NCI-H2029 (cell line): Measurements from ENCODE around the gene AEBP1.

Experiments used
- DNase-seq: peaks from one replicate; lab custom pipeline; 2025; lab: John Stamatoyannopoulos, UW

Gene AEBP1

GRCh38 chr7:44066494-44067063, 37.6 kb upstream of the AEBP1 start:
- no peak for DNase-seq

- no peak for DNase-seq
Observed at GRCh38 chr7:44067064-44067951, 36.8 kb upstream of the AEBP1 start.

DNA sequence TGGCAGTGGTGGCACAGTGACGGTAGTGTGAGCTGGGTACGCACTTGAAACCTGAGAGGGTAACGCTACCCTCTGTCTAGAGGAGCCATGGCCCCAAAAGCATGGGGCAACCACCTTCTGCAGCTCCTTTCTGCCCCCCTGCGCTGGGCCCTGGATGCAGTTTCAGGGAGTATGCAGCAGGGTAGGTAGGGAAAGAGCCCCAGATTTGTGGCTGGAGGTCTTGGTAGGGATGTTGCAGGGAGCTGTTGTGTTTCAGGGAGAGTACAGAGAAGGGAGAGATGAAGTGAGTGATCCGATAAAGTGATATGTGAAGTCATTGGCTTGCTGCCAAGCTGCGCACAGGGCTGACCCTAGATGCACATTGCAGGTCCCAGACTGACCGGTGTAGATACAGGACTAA, 36.1 kb upstream of the AEBP1 start:
- peak; percentile 32 for DNase-seq

- DNase-seq = no peak
Observed at GRCh38 chr7:44071726-44072363, 32.3 kb upstream of the AEBP1 start.

DNA sequence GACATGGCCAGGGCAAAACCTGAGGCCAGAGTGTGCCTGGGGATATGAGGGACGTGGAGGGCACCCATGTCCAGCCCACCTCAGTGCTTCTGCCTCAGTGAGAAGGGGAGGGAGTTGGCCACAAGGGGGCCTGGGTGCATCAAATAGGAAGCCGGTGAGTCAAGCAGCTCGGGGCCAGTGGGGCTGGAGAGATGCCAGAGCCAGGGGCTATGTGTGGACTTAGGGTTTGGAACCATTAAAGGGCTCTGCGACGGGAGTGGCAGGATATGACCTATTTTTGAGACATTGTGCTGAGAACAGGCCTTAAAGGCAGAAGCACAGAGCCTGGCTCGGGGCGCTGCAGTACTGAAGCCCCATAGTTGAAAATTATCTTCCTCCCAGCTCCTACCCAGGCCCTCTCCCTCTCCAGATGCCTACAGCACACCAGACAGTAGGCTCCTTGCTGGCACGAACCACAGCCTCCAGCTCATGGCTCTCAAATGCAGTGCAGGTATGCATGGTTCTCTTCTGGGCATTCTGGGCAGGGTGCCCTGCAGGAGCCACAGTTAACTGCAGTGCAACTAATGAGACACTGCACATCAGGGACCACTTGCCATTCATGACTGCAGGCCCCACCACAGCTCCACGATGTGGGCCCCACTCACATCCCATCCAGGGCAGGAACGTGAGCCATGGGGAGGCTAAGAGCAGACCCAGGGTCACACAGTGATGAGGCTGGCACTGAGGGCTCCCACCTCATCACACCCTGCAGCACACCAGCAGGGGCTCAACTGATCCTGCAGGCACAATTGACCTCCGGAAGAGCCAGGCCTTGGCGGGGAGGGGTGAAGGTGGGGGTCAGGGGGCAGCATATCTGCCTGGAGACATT, 31.5 kb upstream of the AEBP1 start:
- peak; percentile 48 for DNase-seq

DNA sequence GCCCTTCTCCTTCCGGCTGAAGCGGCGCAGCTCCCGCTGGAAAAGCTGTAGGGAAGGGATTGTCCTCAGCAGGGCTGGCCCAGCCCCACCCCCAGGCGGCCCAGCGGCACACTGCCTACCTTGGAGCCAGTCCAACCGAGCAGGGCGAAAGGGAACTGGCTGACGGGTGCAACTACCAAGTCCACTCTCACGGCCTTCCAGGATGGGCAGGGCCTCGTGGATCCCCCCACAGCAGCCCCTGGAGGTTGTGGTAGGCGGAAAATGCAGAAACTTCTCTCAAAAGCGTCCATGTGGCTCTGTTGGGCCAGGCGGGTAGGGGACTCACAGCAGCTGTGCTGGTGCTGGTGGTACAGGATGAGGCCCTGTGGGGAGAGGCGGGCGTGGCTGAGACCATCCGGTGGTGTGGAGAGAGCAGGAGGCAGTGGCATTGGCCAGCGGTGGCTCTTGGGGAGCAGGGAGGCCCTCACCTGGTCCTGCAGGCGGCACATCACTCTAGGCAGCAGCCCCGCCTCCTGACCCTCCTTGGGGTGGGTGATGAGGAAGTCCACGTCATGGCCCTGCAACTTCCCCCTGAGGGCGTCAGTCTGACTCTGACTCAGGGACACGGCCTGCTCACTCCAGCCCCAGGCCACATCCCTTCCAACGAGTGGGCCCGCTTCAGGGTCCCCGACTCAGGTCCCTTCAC, 30.3 kb upstream of the AEBP1 start:
- no peak for DNase-seq

DNA sequence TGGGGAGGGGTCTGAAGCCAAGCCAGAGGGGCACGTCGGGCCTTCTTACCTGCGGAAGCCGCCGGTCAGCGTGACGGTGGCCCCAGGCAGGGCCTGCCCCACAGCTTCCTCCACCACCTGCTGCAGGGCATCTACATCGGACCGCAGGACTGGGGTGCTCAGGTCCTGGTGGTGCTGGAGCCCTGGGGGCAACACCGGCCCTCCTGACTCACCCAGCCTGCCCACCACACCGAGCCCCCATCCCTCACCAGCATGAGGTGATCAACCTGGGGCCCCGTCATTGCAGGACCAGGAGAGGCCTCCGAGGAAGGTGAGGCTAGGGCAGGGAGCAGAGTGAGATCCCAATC, 29.8 kb upstream of the AEBP1 start:
- no peak for DNase-seq

DNA sequence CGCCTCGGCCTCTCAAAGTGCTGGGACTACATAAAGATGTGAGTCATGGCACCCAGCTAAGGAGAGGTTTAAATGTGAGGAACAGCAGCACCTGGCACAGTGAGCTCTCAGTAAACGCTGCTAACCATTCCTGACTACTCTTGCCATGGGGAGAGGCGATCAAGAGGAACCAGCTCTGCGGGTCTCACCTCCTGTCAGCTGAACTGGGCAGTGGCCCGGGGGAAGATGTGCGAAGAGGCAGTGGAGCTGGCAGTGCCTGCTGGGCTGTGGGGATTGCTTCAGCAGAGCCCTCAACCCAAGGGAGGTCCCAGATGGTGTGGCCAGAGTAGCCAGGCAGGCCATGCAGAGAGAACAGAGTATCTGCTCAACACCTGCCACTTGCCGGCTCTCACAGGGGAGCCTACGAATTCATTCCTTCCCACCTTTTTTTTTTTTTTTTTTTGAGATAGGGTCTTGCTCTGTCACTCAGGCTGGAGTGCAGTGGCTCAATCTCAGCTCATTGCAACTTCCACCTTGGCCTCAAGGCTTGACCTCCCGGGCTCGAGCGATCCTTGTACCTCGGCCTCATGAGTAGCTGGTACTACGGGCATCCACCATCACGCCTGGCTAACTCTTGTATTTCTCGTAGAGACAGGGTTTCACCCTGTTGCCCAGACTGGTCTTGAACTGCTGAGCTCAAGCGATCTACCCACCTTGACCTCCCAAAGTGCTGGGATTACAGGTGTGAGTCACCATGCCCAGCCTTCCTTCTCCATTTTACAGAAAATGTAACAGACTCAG, 28.7 kb upstream of the AEBP1 start:
- DNase-seq = no peak

GRCh38 chr7:44076101-44076895, 27.8 kb upstream of the AEBP1 start:
- DNase-seq = no peak

DNA sequence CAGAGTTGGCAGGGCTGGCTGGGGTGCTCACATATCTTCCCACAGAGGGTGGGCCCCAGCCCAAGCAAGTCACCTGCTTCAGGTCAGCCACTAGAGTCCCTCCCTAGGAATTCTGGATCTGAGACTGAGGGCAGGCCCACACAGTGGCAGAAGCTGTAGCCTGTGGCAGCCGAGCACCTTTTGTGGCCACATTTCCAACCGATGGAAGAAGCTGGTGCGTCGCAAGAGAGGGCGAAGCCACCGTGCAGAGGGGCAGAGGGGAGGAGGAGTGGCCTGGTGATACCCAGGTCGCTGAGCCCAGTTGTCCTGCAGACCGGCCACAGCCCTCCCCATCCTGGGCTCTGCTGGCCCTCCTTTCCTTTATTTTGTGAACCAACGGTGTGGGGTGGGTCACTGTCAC, 27.1 kb upstream of the AEBP1 start:
- DNase-seq = no peak

DNA sequence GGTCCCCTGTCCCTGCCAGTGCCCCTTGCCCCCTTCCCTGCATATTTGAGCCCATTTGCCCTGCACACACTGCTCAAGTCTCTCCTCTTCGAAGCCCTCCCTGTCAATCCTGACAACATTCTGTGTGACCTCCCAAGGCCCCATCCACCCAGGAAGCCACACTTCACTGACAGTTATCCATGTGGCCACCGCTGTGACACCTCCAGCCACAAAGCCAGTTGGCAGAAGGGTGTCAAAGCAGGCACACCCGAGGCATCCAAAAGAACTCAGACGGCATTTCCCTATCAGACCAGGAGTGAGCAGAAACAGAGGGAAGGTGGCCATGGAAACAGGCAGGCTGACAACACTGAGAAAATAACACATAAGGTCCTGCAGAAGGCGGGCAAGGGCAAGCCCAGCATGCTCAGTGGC, 26.5 kb upstream of the AEBP1 start:
- DNase-seq = no peak

GRCh38 chr7:44078521-44078920, 25.6 kb upstream of the AEBP1 start:
- no peak for DNase-seq

DNA sequence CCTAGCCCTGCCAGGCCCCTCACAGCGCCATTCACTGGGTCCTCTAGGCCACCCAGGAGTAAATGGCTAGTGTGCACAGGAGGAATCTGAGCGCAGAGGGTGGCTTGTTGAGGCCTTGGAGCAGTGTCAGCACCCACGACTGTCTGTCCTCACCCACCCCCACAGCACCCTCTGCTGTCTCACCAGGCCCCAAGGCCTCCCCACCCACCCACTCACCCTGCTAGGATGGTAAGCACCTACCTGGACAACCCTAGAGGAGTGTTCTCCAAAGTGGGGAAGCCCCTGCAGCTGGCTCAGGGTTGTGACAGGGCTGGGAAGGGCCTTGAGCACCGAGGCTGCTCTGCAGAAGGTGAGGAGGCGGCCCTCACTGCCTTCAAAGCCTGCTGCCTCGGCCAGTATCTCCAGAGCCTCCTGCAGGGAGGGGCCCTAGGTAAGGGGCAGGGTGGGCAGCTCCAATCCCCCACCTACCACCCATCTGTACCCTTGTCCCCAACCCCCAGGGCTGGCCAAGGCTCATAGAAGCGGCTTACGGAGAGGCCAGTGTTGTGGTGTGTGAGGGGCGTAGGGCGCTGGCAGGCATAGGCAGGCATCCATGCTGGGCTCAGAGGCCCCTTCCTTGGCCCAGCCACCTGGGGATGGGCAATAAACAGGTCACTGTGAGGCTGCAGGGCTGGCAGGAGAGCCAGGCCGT, 24.7 kb upstream of the AEBP1 start:
- DNase-seq = no peak

GRCh38 chr7:44080118-44080517, 24.0 kb upstream of the AEBP1 start:
- no peak for DNase-seq

- DNase-seq = no peak
Observed at GRCh38 chr7:44080686-44081265, 23.4 kb upstream of the AEBP1 start.

- DNase-seq = no peak
Observed at GRCh38 chr7:44081266-44081748, 22.8 kb upstream of the AEBP1 start.

DNA sequence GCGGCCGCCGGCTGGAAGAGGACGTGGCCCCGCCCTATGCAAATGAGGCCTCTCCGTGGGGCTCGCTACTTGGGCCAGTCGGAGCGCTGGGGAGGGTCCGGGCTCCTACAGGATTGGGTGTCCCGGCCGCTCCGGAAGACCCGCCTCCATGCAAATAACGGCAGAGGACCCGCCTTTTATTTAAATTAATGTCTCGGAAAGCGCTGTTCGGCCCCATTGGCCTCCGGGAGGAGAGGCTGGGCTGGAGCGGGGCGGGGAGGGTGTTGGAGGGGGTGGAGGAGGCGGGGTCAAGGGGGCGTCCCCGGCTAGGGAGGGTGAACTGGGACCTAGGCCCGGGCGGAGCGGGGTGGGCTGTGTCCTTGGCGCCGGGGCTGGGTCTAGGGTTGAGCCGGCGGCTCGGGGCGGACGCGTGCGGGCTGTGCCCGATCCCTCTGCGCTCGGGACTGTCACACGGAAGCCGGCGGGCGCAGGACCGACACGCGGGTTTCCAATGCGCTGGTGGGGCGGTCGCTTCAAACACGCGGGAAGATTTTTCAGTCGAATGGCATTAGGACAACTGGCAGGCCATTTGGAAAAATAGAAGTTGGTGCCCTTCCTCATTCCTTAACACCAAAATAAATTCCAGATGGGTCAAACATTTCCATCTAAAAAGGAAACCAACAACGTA, 21.5 kb upstream of the AEBP1 start:
- peak; percentile 98 for DNase-seq

GRCh38 chr7:44083796-44084195, 20.3 kb upstream of the AEBP1 start:
- no peak for DNase-seq
